Fibroblast of skin of scalp (primary cell): ENCODE data around the gene SFMBT1.

Experiments
- DNase-seq: peaks from one replicate; pipeline ENCODE4 v3.0.0-alpha.2; 2013

The SFMBT1 gene

DNA sequence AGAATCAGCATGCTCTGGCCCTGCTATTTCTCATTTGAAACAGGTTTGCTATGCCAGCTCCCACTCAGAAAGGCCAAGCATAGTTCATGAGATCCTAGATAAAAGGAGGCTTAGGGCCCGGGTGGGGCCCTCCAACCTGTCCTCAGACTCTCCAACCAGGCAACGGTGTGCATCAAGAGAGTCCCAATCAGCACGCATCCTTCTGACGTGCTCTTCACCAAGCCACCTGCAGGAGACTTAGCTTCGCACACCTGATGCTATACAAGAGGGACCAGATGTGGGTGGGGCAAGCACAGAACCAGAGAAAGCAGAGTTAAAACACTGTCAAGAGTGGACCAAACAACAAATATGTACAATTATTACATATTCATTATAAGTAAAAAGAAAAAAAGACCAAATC, 165.8 kb downstream of the SFMBT1 start:
- no peak for DNase-seq

DNA sequence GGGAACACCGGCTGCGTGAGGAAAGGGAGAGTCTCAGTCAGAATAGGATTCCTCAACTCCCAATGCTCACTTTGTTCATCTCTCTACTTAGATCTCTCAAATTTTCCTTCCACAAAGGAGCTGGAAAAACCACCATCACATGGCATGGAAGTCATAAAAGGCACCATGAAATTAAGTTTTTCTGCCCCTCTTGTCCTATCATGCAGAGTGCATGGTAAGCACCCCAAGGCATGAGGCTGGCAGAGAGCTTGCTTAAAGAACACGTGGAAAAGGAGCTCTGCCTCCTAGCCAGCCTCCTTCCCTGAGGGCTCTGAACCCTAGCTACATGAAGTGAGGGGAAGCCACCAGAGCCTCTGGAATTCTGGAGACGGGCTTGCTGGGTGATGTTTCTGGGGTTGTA, 166.3 kb downstream of the SFMBT1 start:
- DNase-seq: no peak

DNA sequence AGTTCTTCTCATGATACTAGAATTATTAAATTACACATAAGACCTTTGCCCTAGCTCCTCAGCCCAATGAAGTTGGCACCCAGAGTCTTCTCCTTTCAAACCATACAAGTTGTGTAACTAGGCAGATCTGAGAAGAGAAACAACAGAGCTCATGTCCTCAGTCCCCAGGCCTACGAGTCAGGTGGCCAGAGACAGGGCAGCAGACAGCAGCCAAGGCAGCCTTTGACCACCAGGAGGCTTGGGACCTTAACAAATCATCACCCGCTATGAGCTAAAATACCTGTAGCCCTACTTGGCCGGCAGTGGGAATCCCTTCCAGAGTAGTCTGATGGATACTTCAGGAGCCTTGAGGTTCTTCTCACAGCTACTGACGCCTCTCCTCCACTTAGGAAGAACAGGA, 166.8 kb downstream of the SFMBT1 start:
- DNase-seq: no peak

DNA sequence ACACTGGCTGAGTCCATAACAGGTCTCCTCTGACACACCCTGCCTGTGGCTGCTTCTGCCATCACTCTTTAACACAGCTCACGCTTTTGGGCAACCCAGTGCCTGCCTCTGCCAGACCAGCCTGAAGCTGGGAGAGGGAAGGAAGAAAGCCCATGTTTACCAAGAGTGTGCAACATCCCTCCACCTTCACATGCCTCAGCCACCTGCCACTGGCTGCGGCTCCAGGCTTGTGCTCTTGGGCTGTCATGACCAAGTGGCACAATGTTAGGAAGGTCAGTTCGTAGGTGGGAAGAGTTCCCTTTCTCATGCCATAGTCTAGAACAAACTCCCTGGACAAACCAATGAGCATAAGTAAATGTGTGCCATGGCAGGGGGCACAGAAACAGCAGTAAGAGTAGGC, 168.8 kb downstream of the SFMBT1 start:
- no peak for DNase-seq

DNA sequence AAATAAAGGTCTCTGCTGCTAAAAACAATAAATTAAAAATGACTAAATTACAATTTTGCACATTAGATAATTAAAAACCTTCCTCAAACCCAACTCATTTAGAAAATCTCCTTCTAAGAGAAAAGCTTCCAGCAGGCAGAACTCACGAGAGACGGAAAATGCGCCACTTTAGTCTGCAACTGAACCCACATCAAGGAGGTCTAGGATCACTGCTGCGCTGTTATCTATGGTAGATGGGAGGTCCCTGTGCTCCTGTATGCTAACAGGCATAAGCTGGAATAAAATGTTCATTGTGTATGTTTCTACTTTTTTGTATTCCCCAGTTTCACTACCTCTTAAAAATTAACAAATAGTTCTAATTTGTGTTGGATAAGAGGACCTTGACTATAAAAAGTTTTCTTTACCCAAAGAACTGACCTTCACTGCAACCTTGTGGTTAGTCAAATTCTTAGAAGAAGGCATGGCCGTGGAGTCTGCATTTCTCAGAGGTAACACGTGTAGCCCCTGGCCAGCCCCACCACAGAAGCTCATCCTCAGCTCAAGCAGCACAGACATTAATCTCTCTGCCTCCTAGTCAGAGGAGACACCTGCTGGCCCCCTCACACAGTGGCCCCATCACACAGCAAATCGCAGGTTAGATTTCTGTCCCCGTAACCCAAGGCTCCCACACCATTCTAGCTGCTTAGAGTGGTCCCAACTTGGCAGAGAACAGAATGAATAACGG, 170.8 kb downstream of the SFMBT1 start:
- DNase-seq: no peak

DNA sequence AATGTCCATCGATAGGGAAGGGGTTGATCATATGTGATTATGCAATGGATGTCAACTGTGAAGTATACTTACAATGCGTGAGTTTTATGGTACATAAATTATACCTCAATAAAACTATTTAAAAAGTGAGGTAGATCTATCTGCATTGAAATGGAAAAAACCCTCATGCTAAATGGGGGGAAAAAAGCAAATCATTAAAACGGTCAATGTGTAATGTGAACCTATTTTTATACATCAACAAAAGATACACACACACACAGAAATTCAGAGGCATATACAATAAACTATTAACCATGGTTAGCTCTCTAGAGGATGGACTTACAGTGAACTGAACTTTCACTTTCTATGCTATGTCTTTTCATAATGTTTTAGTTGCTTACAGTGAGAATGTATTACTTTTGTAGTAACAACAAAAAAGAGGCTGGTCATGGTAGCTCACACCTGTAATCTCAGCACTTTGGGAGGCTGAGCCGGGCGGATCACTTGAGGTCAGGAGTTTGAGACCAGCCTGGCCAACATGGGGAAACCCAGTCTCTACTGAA, 171.6 kb downstream of the SFMBT1 start:
- DNase-seq: no peak

DNA sequence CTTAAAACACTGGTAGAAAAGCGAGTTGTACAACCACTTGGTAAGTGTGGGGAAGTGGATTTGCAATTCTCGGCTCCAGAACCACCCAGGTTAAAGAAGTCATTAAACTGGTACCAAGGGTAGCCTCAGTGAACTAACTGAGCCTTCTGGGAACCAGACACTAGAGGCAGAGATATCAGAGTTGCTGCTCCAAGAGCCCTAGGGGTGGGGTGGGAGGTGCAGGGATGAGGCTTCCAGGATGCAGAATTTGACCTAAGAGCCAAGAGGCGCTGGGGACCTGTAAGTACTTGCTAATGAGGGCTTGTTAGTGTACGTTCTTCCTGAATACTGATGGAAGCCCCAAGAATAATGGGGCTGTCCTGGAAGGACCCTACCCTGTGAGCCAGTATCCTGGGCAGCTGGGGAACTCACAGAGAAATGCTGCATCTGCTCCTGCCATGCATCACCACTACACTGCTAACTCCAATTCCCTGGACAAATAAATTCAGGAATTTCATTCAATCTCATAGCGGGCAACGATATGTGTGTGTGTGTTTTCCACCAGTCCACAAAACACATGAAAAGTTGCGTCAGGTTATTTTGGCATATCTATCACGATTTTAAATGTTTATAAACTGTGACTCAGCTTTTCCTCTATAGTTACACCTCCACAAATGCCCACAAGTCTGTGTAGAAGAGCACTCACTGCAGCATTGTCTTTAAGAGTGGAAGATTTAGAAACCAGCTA, 172.3 kb downstream of the SFMBT1 start:
- DNase-seq: peak; percentile 5

DNA sequence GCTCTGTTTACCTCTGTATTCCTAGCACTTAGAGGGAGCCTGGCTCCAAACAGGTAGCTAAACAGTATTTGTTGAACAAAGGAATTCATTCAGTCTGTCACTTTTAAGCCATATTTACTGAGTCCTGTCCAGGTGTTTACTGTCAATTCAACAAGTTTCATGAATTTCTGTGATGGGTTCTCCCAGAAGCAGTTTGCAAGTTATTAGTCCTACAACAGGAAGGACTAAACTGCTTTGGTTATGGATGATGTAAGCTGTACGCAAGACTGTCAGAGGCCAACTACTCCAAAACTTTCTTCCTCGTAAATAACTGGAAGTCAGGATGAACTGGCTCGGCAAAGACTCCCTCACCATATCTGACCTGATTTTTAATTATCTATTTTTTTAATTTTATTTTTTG, 173.6 kb downstream of the SFMBT1 start:
- DNase-seq: peak; percentile 50

DNA sequence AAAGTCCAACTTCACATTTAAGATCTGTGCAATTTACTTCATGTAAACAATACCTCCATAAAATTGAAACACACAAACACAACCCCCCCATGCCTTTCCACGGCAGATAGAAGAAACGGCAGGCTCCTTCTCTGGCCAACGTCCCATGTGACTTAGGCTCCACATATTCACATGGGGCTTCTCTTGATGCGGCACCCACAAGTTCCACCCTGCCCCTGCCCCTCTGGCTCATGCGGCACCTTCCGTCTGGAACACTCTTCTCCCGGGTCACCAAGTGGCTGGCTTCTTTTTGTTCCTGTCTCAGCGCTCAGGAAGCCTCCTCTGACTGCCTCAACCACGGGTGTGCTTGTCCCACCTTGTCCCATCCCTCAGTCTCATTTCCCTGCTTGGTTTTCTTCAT, 174.1 kb downstream of the SFMBT1 start:
- no peak for DNase-seq

DNA sequence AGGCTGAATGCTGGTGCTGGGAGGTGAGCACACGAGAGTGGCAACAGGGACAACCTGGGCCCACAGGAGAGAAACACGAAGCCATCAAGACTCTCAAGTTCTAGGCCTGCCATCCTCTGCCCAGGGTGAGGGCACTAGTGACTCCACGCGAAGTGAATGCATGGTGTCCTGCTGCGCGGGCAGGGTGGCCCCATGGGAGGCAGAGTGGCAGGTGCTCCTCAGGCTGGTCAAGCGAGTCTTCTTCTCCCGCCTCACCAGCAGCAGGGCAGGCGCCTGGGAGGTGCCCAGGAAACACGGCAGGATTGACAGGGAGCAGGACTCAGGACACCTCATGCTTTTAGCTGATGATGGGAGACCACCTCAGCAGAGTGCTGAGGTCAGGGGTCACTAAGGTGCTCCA, 175.4 kb downstream of the SFMBT1 start:
- no peak for DNase-seq

DNA sequence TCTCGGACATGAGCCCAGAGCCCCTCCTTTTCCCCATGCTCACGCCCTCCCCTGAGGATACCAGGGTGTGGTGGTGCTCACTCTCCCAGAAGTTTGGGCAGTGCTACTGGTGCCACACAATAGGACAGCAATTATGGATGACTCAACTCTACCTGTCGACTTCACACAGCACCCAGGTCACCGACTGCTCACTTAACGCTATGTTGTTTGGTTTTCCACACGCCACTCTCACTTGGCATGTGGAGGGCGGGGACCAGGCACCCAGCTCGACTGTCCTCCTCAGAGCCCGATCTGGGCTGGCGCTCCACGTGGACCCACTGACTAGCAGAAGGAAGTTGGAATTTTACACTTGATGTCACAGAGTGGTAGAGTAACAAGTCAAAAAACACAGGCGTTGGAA, 179.4 kb downstream of the SFMBT1 start:
- DNase-seq: no peak

DNA sequence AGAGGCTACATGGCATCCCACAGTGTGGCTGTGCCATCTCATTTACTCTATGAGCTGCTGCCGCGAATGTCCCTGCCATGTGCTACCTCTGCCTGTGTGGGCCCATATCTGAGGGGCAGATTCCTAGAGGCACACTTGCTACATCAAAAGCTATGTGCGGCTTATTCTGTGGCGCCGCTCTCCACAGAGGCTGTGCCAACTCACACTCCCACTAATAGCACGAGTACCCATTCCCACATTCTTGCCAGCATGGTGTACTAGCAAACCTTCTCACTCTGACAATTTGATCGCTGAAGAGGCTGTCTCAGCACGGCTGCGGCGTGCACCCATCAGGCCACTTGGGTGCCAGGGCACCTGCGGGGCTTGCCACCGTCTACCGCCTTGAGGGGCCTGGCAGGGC, 179.9 kb downstream of the SFMBT1 start:
- no peak for DNase-seq

DNA sequence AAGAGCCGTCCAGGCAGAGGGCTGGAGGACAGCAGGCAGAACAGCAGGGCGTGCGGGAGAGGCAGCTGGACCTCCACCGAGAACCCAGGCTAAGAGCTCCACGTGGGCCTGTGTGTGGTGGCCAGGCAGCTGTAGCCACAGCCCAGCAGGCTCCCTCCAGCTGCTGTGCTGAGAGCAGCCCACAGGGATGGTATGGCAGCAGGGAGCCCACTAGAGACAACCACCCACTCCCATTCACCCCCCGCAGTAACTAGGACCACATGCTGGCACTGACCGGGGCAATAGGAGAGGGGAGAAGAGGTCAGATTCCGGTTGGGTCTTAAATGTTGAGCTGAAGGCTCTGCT, 185.5 kb downstream of the SFMBT1 start:
- no peak for DNase-seq

DNA sequence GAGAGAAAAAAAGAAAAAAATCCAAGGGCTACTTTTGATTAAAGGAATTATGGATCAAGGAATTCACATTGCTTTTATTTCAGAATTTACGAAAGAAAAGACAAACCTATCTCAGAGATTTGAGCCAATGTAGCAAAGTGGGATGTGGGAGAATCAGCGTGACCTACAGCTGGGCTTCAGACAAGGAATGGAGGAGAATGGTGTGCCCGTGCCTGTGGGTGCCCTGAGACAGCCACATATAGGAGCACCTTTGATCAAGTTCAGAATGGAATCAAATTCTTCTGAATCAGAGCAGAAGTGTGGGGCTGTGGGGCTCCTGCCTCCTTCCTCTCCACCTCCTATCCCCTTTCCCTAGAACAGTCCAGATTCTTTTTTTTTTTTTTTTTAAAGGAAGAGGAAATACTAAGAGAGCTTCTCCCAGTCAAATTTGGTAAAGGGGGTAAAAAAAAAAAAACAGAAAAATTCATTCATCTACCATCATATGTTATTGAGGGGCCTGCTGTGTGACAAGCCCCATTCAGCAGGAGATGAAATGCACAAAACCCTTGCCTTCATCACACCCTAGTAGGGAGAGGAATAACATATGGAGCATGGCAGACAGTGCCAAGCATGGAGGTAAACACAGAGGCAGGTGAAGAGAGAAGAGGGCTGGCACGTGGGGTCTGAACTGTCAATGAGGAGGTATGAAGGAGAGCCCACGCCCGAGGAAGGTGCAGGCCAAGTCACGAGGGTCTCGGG, 186.0 kb downstream of the SFMBT1 start:
- no peak for DNase-seq

DNA sequence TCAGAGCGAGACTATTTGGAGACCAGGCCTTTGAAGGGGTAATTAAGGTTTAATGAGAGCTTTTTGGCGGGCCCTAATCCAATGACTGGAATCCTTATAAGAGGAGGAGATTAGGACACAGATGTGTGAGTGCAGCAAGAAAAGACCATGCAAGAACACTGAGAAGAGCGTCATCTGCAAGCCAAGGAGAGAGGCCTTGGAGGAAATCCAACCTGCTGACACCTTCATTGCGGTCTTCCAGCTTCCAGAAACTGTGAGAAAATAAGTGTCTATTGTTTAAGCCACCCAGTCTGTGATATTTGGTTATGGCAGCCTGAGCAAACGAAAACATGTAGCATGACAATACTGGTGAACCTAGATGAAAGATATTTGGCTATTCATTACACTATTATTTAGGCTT, 188.0 kb downstream of the SFMBT1 start:
- DNase-seq: no peak

DNA sequence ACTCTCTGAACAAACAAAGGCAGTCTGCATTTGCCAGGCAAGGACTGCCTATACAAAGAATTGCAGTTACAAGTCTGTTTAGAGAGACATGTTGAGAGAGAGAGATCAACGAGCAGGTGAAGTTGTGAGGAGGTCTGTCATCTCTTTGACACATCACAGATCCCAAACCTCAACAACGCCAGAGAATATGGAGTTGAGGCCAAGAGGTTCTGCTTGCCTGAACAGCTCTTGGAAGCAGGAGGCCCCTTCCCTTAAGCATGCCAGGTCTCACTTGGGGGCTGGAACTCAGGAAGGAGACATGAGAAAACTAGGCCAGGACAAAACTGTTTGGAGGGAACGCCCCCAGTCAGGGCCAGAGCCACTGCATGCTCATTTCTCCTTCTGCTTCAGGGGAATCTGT, 188.7 kb downstream of the SFMBT1 start:
- no peak for DNase-seq

DNA sequence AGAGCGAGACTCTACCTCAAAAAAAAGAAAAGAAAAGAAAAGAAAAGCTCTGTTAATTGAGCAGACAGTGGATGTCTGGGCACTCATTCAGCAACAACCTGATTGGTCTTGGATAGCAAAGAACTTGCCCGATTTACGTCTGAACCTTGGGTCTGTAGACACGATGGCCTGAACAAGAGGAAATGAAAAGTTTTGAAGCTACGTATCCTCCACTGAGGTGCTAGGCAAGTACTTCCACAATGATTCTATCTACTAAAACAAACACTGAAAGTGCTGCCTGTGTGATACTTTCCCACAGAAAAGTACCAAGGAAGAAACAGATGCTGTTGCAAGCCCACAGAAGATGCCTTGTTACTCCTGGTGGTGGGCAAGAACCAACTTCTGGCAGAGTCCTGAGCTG, 189.2 kb downstream of the SFMBT1 start:
- no peak for DNase-seq

DNA sequence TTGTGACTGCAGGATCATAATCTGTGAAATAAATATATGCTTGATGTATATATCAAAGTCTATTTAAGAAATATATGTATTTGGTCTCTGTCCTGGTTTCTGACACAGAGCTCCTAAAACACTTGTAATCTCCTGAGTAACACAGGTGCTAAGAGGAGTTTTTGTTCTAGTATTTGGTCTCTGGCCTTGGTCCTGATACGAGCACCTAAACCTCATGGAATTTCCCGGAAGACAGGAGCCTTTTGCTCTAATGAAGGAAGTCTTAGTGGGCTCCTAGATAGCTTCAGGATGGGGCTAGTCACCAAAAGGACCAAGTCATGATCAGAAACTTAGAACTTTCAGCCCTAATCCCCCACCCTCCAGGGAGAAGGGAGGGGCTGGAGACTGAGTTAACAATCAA, 191.9 kb downstream of the SFMBT1 start:
- no peak for DNase-seq
